ENCODE data around the gene KIF21A.

Gene KIF21A

DNA sequence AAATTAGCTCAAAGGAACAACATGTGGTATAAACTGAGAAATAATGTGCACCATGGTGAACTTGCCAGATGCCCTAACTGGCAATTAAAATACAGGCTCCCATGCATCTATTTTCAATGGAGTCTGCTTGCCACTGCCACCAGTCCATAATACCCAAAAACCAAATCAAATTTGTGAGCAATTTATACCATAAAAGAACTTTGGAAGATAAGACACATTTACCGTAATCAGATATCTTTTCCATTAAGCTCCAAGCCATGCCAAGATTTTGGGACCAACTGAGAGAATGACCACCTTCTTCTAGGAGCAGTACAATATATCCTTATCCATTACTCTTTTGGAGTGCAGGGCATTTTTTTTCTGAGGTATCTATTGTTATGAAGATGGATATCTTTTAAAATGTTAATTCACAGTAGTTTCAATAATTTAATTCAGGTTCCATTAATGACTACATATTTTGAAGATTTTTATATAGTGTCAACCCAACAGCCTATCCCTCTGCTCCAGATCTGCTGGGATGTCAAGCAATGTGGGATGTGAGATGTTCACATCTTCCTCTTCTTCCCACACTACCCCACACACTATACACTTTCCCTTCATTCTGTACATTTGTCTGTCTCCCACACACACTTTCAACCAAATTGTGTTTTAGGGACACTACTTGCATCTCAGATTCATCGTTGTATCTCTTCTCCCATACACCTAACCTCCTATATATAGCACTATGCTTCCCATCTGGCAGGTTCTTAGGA lies 53.3 kb downstream of the KIF21A start:
- no peak for DNase-seq
- TF ChIP-seq POLR2A (IDR thresholded peaks at IDR 0.05; ENCODE audit: low read length) (no peak), GATA1 (IDR thresholded peaks at IDR 0.05; ENCODE audit: low read depth, low read length) (no peak)

DNA sequence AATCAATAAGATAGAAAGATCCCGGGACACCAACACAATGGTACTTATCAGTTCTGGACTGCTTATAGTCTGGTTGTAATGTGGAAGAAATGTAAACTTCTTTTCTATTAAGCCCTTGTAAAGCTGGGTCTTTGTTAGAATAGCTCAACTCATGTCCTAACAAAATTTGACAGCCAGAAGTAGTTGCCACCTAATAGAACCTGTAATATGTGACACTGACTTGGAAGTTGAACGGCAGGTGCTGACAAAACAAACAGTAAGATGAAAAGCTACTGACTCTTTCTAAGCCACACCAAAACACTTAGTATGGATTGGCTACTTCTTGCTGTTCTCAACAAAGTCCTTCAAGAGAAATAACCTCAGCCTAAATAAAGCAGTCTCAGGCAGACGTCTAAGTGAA lies 56.6 kb downstream of the KIF21A start:
- TF ChIP-seq GATA1 (IDR thresholded peaks at IDR 0.05; ENCODE audit: low read depth, low read length): no peak
- no peak for TF ChIP-seq POLR2A (IDR thresholded peaks at IDR 0.05; ENCODE audit: low read length)
- no peak for DNase-seq

DNA sequence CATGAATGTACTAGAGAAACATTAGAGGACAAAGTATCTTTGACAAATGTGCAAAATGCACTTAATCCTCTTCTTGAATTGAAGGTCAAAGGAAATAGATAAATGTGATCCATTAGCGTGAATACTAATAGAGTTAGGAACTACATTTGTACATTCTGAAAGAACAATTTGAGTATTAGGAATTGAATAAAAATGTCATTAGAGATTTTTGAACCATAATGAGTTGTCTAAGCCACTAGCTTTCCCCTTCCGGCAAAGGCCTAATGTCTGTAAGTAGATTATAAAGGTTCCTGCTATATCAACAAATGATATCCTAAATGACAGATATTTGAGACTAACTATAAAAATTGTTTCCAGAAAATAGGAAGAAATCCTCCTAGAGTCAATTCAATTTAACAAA lies 59.8 kb downstream of the KIF21A start:
- TF ChIP-seq POLR2A (IDR thresholded peaks at IDR 0.05; ENCODE audit: low read length): no peak
- no peak for TF ChIP-seq GATA1 (IDR thresholded peaks at IDR 0.05; ENCODE audit: low read depth, low read length)
- no peak for DNase-seq

DNA sequence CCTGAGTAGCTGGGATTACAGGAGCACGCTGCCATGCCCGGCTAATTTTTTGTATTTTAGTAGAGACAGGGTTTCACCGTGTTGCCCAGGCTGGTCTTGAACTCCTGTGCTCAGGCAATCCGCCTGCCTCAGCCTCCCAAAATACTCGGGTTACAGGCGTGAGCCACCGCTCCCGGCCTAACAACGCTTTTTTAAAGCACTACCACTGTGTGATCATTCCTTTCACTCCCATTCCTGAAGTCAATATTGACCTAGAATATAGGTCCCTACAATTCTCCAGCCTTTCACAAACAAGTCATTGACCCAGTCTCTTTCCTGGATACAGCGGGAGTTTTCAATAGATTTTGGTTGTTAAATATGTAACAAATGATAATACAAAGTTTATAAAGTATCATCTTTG lies 62.8 kb downstream of the KIF21A start:
- TF ChIP-seq POLR2A (IDR thresholded peaks at IDR 0.05; ENCODE audit: low read length) (no peak), GATA1 (IDR thresholded peaks at IDR 0.05; ENCODE audit: low read depth, low read length) (no peak)
- DNase-seq: no peak

DNA sequence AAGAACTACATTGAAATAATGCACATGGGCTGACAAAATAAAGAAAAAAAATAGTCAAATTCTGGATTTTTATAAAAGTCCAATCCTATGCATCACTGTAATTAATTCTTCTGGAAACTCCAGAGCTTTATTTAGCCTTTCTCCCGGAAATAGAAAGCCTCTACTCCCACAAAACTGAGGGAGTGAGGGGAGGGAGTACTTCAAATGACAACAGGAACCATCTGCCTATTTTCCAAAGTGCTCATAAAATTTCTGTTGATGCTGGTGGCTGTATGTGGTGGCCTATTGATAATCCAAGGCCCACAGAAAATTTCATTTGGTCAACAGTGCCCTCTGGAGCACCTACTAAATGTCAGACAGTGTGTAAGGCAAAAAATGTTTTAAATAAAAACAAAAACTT lies 64.6 kb downstream of the KIF21A start:
- no peak for TF ChIP-seq GATA1 (IDR thresholded peaks at IDR 0.05; ENCODE audit: low read depth, low read length)
- TF ChIP-seq POLR2A (IDR thresholded peaks at IDR 0.05; ENCODE audit: low read length): no peak
- no peak for DNase-seq

DNA sequence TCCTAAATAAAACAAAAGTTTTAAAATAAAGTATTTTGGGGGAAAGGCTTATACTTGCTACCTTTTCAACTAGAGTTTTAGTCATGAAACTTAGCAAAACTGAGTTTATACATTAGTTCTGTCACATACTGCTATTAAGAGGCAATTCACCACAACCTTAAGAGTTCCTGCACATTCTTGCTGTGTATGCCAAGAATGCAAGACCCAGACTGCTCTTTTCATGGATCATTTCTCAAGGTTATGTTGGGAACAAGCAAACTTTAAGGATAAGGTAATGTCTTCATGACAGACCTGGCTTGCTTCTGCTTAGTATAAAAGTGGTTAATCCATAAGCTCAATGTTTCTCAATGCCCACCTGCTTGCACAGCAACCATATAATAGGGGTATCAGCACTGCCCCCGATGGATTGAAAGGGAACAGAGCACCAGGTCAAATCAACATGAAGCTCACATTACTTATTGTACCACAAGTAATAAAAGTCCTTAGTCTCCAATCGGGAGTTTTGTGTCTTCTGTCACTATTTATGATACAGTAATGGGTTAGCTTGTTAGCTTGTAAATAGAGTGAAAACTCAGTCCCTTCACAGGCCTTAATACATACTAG lies 67.6 kb downstream of the KIF21A start:
- TF ChIP-seq GATA1 (IDR thresholded peaks at IDR 0.05; ENCODE audit: low read depth, low read length): no peak
- TF ChIP-seq POLR2A (IDR thresholded peaks at IDR 0.05; ENCODE audit: low read length): no peak
- DNase-seq: no peak

DNA sequence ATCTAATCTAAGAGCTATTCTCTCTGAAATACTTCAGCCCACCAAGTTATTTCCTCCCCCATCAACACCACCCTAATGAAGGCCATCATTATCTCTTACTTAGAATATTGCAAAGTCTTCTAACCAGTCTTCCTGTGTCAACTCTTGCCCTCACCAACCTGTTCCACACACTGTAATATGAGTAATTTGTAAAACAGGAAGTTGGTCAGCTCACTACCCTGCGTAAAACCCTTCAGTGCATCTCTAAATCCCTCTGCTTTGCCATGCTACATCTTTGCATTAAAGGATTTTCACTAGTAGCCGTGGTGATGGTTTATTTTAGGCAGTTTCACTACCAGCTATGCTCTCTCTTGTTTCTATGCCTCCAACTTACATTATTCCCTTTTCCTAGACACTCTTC lies 70.0 kb downstream of the KIF21A start:
- no peak for DNase-seq
- TF ChIP-seq GATA1 (IDR thresholded peaks at IDR 0.05; ENCODE audit: low read depth, low read length) (no peak), POLR2A (IDR thresholded peaks at IDR 0.05; ENCODE audit: low read length) (no peak)

DNA sequence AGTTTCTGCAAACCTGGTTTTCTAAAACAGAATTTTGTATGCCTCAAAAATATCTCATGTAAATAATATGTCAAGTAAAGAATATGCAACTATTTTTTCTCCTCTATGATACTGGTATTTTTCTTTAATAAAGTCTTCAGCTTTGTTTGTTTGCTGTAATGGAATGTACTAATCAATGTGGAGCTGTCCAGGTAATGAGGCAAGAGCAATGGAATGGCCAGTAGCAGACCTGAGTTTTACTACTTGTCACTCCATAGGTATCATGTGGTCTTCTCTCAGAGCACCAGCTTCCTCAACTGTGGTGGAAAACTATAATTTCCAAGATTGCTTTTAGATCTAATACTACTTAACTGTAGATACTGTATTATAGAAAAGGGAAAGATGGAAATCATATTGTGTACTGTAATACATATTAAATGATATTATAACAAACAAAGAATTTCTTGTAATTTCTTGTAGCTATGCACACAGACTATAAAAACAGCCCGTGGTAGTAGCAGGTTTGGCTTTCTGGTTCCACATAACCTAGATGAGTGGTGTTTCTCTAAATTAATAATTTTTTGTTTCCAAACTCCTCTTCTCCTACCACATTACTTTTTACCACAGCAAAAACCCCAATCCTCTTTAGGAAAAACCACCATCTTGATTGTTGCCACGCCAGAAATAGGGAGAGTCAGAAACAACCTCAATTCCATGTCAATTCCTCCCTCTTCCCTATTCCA lies 70.6 kb downstream of the KIF21A start:
- DNase-seq: no peak
- no peak for TF ChIP-seq GATA1 (IDR thresholded peaks at IDR 0.05; ENCODE audit: low read depth, low read length)
- no peak for TF ChIP-seq POLR2A (IDR thresholded peaks at IDR 0.05; ENCODE audit: low read length)

DNA sequence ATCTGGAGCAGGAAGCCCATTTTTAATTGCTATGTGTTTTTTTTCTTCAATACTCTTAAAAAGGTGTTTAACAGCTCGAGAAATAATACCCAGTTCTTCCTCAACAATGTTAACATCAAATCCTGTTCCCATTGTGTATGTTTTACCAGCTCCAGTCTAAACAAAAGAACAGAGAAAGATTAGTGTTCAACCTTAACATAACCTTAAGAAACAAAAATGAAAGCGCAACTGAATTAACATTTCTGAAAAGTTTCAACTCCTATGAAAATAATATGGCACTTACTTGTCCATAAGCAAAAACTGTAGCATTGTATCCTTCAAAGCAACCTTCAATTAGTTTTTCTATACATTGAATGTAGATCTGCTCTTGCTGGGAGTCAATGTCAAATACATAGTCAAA lies 73.2 kb downstream of the KIF21A start:
- no peak for DNase-seq
- TF ChIP-seq GATA1 (IDR thresholded peaks at IDR 0.05; ENCODE audit: low read depth, low read length): no peak
- TF ChIP-seq POLR2A (IDR thresholded peaks at IDR 0.05; ENCODE audit: low read length): no peak

DNA sequence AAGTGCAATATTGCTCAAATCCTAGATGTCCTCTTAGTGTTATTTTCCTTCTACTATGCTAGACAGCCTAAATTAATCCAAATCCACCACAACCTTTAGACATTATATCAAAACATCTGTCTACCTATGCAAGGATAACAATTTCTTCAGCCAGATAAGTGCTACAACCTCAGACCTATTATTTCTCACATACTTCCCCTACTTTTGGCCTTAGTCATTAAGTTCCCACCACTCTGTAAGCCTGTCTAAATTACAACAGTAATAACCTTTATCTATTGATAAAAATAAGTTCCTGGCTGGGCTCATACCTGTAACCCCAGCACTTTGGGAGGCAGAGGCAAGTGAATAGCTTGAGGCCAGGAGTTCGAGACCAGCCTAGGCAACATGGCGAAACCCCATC lies 74.0 kb downstream of the KIF21A start:
- no peak for DNase-seq
- TF ChIP-seq POLR2A (IDR thresholded peaks at IDR 0.05; ENCODE audit: low read length) (no peak), GATA1 (IDR thresholded peaks at IDR 0.05; ENCODE audit: low read depth, low read length) (no peak)

DNA sequence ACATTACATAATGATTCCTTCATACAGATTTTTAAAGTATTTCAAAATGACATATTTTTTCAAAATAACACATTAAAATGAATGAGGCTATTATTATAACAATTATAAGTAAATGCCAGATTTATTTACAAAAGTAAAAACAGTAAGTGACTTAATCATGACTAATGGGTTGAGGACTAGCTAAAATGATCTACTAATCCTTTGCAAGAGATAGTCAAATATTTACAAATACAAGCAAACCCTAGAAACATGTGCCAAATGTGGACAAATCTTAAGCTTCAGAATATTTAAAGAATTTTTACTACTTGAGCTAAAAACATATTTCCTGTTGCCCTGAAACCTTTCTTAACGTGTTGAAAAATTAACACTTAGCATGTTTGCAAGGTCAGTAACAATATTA lies 74.8 kb downstream of the KIF21A start:
- DNase-seq: no peak
- no peak for TF ChIP-seq GATA1 (IDR thresholded peaks at IDR 0.05; ENCODE audit: low read depth, low read length)
- TF ChIP-seq POLR2A (IDR thresholded peaks at IDR 0.05; ENCODE audit: low read length): no peak

DNA sequence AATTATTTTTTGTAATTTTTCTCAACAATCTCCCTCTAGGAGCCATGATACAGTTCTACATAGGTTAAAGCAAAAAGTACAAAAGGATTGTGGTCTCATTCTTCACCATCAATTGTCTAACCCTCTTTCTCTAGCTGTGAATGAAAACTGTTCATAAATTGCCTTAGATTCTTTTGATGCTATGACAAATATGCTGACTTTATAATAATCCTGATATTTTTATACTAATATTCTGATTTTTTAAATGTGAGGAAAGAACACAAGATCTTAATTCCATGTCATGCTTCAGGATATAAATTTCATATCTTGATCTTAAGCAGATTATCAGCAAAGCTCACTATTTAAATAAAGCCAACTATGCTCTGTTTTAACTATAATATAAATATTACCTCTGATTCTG lies 75.4 kb downstream of the KIF21A start:
- no peak for TF ChIP-seq GATA1 (IDR thresholded peaks at IDR 0.05; ENCODE audit: low read depth, low read length)
- no peak for TF ChIP-seq POLR2A (IDR thresholded peaks at IDR 0.05; ENCODE audit: low read length)
- no peak for DNase-seq

DNA sequence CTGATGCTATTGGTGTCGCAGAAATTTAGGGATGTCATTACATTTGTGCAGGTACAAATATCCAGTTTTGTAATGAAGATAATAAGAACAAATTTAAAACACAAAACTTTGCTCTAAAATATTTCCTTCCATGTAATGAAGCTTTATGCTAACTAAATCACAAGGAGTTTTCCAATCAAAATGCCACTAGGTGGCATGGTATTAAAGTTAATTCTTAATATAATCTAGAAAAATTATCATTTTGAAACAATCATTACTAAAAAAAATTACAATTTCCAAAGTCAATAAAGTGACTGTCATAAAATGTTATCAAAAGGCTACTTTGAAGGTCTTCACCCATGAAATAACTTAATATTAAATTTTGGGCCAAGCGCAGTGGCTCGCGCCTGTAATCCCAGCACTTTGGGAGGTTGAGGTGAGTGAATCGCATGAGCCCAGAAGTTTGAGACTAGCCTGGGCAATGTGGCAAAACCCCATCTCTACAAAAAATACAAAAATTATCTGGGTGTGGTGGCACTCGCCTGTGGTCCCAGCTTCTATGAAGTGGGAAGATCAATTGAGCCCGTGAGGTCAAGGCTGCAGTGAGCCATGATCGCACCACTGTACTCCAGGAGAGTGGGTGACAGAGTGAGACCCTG lies 77.4 kb downstream of the KIF21A start:
- DNase-seq: no peak

DNA sequence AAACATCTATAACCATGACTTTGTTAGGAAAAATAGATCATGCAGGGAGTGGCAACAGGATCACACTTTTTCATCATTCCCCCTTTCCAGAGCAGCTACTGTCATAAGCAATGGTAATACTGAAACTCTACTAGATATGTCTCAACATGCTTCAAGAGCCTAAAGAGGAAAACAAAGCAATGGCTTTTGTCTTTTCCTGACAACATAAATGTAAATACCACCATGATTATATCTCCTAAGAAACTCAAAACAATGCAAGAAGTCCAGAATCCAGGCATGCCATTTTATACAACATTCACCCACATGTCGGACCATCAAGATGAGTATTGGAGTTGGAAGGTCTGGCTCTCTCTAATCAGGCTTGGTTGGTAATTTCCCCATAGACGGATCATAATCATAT lies 78.7 kb downstream of the KIF21A start:
- TF ChIP-seq POLR2A (IDR thresholded peaks at IDR 0.05; ENCODE audit: low read length) (no peak), GATA1 (IDR thresholded peaks at IDR 0.05; ENCODE audit: low read depth, low read length) (no peak)
- DNase-seq: no peak

More for the DNA sequence above, 77.4 kb downstream of the KIF21A start:
- TF ChIP-seq GATA1 (IDR thresholded peaks at IDR 0.05; ENCODE audit: low read depth, low read length) (no peak), POLR2A (IDR thresholded peaks at IDR 0.05; ENCODE audit: low read length) (no peak)
